GM21390 (cell line): Measurements from ENCODE around the gene IFNGR1.
"Not testable (repeated sequence)": the region's sequence is repeated elsewhere in the genome, so short reads cannot be mapped to it uniquely, and the experiment has no call there.

Experiments
- ATAC-seq: cut with Tn5 transposase; IDR thresholded peaks from one replicate; pipeline ENCODE4 v1.9.1; 2021; ENCODE audit not compliant: unreplicated experiment

IFNGR1 gene

DNA sequence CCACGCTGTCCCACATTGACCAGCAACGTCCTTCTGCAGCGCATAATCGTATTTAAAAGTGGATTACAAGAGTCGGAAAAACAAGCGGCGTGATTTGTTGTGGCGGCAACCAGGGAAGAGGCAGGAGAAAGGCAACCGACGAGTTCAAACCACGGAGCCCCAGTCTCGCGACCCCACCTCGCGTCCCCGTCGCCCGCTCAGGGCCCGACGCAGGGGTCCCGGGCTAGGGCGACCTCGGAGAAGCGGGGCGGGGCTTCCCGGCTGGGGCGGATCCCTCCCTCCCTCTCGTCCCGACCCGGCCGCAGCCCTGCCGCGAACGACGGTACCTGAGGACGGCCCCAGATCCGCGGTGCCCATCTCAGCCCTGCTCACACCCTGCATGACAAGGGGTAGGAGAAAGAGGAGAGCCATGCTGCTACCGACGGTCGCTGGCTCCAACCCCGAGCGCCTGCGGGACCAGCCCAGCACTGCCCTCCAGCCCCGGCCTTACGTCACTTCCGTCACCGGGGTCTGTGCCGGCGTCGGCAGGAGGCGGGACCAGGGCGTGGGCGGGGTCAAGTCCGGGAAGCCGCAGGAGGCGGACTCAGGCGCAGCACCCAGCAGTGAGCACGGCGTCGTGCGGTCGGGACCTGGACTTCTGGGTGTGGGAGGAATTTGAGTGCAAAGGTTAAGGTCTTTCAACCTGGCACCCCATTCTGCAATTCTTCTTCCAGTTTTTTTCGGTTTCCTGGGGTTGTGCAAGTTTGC, at the start of gene IFNGR1:
TSS of gene IFNGR1 (minus strand) at position 469 of the 747 bp plus-strand sequence. CDS start at position 411, 58 bp downstream.
- ATAC-seq: peak; percentile 90

GRCh38 chr6:137268911-137269310, 49.7 kb upstream of the IFNGR1 start:
- ATAC-seq: no peak

- ATAC-seq: no peak
Observed at GRCh38 chr6:137266309-137266586, 47.1 kb upstream of the IFNGR1 start.

GRCh38 chr6:137265561-137266308, 46.5 kb upstream of the IFNGR1 start:
- no peak for ATAC-seq

DNA sequence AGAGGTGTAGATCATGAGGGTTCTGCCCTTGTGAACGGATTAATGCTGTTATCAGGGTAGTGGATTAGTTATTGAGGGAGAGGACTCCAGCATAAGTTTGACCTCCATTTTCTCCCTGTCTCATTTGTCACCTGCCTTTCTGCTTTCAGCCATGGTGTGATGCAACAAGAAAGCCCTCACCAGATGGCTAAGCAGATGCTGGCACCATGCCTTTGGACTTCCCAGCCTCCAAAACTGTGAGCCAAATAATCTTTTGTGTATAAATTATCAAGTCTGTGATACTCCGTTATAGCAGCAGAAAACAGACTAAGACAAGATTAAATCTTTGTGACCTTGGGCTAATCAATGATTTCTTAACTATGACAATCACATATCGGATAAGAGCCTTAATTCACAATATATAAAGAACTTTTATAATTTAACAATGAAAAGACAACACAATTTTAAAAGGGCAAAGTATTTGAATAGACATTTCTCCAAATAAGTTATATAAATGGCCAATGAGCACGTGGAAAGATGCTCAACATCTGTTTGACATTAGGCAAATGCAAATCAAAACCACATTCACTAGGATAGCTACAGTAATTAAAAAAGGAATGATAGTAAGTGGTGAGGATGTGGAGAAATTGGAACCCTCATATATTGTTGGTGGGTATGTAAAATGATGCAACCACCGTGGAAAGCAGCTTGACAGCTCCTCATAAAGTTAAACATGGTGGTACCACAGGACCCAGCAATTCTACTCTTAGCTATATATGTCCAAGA, 45.3 kb upstream of the IFNGR1 start:
- ATAC-seq: no peak

DNA sequence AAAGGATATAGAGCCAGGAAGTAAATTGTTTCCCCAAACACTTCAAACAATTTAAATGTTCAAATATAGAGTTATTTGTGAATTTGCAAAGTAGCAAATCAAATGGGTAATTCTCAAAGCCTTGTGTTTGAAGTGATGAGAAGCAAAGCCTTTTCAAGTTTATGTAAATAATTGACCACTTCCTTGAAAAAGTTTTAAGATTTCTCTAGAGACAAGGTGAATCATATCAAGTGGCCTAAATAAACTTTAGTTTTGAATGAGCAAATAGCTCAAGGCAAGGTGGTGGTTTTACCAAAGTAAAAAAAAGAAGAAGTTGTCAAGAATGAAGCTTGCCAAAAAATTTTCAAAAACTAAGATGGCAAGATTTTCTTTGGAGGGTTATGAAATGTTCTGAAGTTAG, 42.6 kb upstream of the IFNGR1 start:
- ATAC-seq: peak; percentile 72

DNA sequence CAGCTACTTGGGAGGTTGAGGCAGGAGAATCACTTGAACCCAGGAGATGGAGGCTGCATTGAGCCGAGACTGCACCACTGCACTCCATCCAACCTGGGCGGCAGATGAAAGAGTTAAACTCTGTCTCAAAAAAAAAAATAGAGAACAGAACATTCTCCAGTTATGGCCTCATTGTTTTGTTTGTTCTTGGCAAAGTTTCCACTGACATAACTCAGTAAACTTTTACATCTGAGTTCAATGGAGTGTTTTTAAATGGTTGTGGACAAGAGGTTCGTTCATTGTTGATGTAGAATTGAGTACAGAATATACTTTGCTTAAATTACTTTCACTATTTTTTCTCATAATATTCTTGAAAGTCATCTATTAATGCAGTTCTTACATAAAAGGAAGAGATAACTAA, 42.2 kb upstream of the IFNGR1 start:
- ATAC-seq: peak; percentile 32

- ATAC-seq: no peak
Observed at GRCh38 chr6:137260217-137260616, 41.0 kb upstream of the IFNGR1 start.

DNA sequence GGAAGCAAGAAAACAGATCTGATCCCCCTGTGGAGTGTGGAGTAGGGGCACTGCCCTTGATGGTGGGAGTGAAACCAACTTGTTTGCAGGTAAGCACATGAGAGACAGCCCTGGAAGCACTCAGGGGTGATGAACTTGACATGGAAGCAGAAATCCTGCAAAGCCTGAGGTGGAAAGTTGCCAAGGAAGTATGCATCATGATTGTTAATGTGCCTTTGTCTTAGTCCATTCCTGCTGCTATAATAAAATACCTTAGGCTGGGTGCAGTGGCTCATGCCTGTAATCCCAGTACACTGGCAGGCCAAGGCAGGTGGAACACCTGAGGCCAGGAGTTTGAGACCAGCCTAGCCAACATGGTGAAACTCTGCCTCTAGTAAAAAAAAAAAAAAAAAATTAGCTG, 40.2 kb upstream of the IFNGR1 start:
- ATAC-seq: no peak

GRCh38 chr6:137258170-137258569, 39.0 kb upstream of the IFNGR1 start:
- ATAC-seq: no peak

- ATAC-seq: no peak
Observed at GRCh38 chr6:137256350-137257103, 37.3 kb upstream of the IFNGR1 start.

DNA sequence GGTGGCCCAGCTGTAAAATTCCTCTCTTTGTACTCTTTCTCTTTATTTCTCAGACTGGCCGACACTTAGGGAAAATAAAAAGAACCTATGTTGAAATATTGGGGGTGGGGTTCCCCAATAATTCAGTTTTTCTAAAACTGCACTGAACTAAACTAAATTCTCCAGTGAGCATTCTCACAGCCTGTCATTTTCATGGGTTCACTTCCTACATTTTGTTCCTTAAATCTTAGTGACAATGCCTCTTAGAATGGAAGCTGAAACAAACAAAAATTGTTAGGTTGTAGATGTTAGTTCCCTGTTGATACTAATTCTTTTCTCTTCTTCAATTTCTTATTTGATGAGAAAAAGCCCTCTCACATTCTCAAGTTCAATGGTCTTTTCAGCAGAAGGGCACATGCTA, 35.8 kb upstream of the IFNGR1 start:
- no peak for ATAC-seq

DNA sequence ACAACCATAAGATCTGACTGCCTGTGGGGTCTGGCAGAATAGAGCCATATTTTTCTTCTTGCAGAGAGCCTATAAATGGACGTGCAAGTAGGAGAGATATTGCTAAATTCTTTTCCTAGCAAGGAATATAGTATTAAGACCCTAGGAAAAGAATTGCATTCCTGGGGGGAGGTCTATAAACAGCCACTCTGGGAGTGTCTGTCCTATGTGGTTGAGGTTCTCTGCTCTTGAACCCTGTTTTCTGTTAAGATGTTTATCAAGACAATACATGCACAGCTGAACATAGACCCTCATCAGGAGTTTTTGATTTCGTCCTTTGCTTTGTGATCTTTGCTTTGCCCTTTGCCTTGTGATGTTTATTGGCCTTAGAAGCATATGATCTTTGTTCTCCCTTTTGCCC, 35.2 kb upstream of the IFNGR1 start:
- not testable (repeated sequence) for ATAC-seq

- no peak for ATAC-seq
Observed at GRCh38 chr6:137248702-137249101, 29.5 kb upstream of the IFNGR1 start.

GRCh38 chr6:137247724-137248123, 28.5 kb upstream of the IFNGR1 start:
- no peak for ATAC-seq

GRCh38 chr6:137246791-137247202, 27.6 kb upstream of the IFNGR1 start:
- peak; percentile 64 for ATAC-seq

- ATAC-seq: no peak
Observed at GRCh38 chr6:137246164-137246563, 27.0 kb upstream of the IFNGR1 start.

DNA sequence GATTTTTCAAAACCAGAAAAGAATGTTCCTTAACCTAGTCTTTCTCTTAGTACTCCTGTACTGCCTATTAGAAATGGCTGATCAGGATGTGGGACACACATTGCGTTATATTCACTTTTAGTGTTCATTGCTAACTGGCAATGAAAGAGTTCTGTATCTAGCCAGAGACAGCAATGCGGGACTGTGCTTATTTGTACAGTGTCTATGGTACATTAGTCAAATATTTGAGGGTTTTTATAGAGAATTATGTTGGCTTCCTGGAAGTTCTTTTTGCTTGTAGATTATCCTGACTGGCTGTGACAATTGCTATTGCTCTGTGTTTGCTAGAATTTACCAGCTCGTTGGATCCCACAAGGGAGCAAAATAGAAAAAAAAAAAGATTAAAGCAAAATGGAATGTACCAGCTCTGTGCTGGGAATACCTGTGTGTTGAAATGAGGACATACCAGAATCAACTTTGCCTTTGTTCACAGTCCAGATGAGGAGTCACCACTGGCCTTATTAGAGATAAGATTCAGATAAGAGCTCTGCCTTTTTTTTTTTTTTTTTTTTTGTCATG, 22.4 kb upstream of the IFNGR1 start:
- no peak for ATAC-seq

DNA sequence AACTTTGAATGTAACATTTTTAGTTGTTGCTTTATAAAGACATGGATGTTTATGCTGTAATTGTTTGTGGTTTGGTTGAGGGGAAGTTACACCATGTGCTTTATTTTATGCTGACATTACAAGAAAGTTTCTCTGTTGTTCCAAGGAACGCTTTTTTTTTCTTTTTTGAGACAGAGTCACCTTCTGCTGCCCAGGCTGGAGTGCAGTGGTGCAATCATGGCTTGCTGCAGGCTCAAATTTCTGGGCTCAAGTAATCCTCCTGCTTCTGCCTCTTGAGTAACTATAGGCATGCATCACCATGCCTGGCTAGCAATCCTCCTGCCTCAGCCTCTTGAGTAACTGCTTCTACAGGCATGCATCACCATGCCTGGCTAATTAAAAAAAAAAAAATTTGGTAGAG, 21.0 kb upstream of the IFNGR1 start:
- no peak for ATAC-seq

DNA sequence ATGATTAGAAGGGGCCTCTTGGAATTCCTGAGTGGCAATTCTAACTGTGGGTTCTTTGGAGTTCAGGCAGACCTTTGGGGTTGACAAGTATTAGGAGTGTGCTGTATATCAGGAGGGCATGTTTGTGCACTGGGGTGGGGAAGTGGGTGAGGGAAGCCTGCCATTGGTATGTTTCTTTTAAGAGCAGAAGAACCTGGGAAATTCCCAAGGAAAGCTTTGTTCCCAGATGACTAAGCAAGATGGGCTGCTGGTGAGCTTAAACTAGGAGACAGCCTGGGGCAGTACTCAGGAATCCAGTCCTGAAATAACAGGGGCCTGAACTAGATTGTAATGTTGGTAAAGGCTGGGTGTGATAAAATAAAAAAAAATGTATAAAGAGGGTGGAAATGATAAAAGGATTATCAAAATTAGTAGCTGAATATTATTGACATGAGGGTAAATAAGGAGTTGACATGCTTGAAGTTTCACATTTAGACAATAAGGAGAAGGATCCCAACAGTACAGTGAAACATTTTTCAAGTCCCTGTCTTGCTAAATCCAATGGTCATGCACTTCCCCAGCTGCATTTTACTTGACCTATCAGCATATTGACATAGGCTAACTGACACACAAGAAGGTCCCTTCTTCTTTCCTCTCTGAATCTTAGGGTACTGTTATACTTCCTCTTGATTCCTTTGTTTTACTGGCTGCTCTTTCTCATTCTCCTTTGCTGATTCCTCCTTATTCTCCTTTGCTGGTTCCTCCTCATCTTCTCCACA, 18.4 kb upstream of the IFNGR1 start:
- ATAC-seq: no peak
